Sigmoid colon (tissue), 7 donors: ENCODE data around the gene CTNNA1. TPM values are rescaled to one million over a fixed set of nuclear protein-coding genes. Genes with fewer than 3 reads are reported as not detected.

ENCODE experiments used
- DNase-seq: peaks from one replicate; pipeline ENCODE4 v3.0.0-alpha.2; 2019
- H3K27ac ChIP-seq, 4 donors: fragments of 200-600 bp; sonication (generic); one replicate each; pipeline ENCODE4 v1.5.1; 2016 to 2019; ENCODE audit warnings: mild to moderate bottlenecking in 1 of 4
- H3K27me3 ChIP-seq, 3 donors: fragments of 200-600 bp; sonication (generic); one replicate each; pipeline ENCODE4 v1.5.1; 2019; ENCODE audit warnings: mild to moderate bottlenecking in 1 of 3
- H3K36me3 ChIP-seq, 4 donors: fragments of 200-600 bp; sonication (generic); one replicate each; pipeline ENCODE4 v1.5.1; 2016 to 2019
- H3K4me1 ChIP-seq, 4 donors: fragments of 200-600 bp; sonication (generic); one replicate each; pipeline ENCODE4 v1.5.1; 2017 to 2019
- H3K4me3 ChIP-seq, 4 donors: fragments of 200-600 bp; sonication (generic); one replicate each; pipeline ENCODE4 v1.5.1; 2017 to 2019; ENCODE audit warnings: mild to moderate bottlenecking in 2 of 4, moderate library complexity in 1 of 4
- H3K9me3 ChIP-seq, 4 donors: fragments of 200-600 bp in 3 of 4; sonication (generic) in 3 of 4; one replicate each; pipeline versions ENCODE4 v1.5.1 to v1.6.1; 2013 to 2019
- EP300 ChIP-seq, 4 donors: sonication (generic); formaldehyde crosslinking; IDR thresholded peaks; one replicate each; pipeline ENCODE4 v1.6.1; 2017; ENCODE audit warnings: antibody characterized with exemption in 4 of 4
- POLR2A ChIP-seq, 2 donors: fragments of 450-650 bp; IDR thresholded peaks; one replicate each; pipeline ENCODE4 v1.6.1; 2016; ENCODE audit warnings: antibody characterized with exemption in 2 of 2, mild to moderate bottlenecking in 2 of 2, moderate library complexity in 2 of 2
- POLR2AphosphoS5 ChIP-seq, 4 donors: sonication (generic); formaldehyde crosslinking; IDR thresholded peaks; one replicate each; pipeline ENCODE4 v1.6.1; 2017; ENCODE audit warnings: antibody characterized with exemption in 4 of 4
- WGBS, 2 donors: extraction: QIAGEN DNeasy Blood & Tissue Kit; methylation state at CpG; one replicate each; pipeline ENCODE4 v1.1.7; 2013; 5-methylcytosine and 5-hydroxymethylcytosine counted together
- intact Hi-C: fragments of 100-400 bp; cut with DNase I; formaldehyde crosslinking; loops from one replicate; pipeline ENCODE4 v1.15.1; 2023
- polyA plus RNA-seq, 3 donors: library from polyadenylated mRNA; stranded (reverse); fragments of 200-250 nt; gene quantifications; one replicate each; pipeline ENCODE4 v1.2.3, GENCODE V29; 2013
- total RNA-seq, 4 donors: library from RNA; depleted of rRNA; stranded (reverse); fragments of >200 nt; gene quantifications; one replicate each; pipeline ENCODE4 v1.1.0, GENCODE V29; 2016
- TF ChIP-seq, protein P1 (sequence below), 4 experiments: fragments of 450-650 bp in 3 of 4; fragments of 200-600 bp in 1 of 4; IDR thresholded peaks; one replicate each; pipeline ENCODE4 v1.5.1; 2016 to 2019; ENCODE audit warnings: antibody characterized with exemption in 4 of 4, mild to moderate bottlenecking in 3 of 4, moderate library complexity in 2 of 4
- donor health status: healthy with polysubstance abuse.
- donor health status: Bipolar disorder and iron deficiency.
- donor health status: healthy.

The CTNNA1 gene
- total and polyA plus RNA-seq, 7 donors, result 163 to 256 (median 188) TPM

DNA sequence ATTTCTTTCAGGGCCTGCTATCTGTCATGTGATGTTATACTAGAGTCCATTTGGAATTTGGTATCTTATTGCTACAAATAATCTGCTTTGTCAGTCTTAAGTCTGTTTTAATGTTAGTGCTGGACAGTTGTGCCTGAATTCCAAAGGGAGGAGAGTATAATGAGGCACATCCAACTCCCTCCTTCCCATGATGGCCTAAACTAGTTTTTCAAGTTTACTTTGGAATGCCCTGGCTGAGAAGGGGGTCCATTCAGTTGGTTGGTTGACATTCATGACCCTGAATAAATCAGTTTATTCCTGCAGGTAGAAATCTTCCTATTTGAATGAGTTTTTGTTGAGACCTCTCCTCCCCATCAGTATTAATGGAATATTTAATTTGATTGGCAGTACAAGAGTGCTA lies 131.3 kb downstream of the CTNNA1 start:
- DNase-seq, result no peak
- Histone ChIP-seq H3K4me3 (no peak overlapping the region), H3K27ac (no peak overlapping the region), H3K4me1 (peaks cover 0 to 6% (median 2%) of the 10 kb centered on the region in 4 donors), H3K27me3 (no peaks in the 10 kb centered on the region), H3K9me3 (no peaks in the 10 kb centered on the region), H3K36me3 (peaks cover 3 to 30% (median 16%) of the 10 kb centered on the region in 4 donors)
- TF ChIP-seq EP300 (IDR thresholded peaks at IDR 0.05) (no peak), POLR2AphosphoS5 (IDR thresholded peaks at IDR 0.05) (no peak), POLR2A (IDR thresholded peaks at IDR 0.05) (no peak)
- TF ChIP-seq, protein P1, sequence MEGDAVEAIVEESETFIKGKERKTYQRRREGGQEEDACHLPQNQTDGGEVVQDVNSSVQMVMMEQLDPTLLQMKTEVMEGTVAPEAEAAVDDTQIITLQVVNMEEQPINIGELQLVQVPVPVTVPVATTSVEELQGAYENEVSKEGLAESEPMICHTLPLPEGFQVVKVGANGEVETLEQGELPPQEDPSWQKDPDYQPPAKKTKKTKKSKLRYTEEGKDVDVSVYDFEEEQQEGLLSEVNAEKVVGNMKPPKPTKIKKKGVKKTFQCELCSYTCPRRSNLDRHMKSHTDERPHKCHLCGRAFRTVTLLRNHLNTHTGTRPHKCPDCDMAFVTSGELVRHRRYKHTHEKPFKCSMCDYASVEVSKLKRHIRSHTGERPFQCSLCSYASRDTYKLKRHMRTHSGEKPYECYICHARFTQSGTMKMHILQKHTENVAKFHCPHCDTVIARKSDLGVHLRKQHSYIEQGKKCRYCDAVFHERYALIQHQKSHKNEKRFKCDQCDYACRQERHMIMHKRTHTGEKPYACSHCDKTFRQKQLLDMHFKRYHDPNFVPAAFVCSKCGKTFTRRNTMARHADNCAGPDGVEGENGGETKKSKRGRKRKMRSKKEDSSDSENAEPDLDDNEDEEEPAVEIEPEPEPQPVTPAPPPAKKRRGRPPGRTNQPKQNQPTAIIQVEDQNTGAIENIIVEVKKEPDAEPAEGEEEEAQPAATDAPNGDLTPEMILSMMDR (IDR thresholded peaks at IDR 0.05), result no peak
- intact Hi-C loops, result no loop called here

DNA sequence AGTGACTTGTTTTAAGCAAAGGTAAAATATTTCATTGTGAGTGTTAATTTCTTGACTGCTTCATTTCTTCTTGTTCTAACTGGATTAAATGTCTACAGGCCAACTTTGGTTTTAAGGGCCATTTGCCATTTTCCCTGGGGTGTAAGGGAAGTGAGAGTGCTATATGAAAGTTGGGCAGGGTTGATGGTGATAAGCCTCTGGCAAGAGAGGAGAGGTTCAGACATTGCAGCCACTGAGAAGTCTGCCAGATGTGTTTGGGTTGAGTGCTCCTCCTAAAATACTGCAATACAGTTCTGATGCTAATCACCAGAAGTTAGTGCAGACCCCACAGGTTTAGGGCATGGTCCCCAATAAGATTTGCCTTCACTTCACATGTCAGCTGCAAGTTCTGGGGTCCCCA lies 136.8 kb downstream of the CTNNA1 start:
- Histone ChIP-seq H3K27ac (no peak overlapping the region), H3K36me3 (peaks cover 10 to 51% (median 25%) of the 10 kb centered on the region in 4 donors), H3K4me1 (peaks cover 0 to 8% (median 0%) of the 10 kb centered on the region in 4 donors), H3K9me3 (peaks cover 0 to 6% (median 0%) of the 10 kb centered on the region in 4 donors), H3K27me3 (no peaks in the 10 kb centered on the region), H3K4me3 (no peak overlapping the region)
- DNase-seq, result no peak
- TF ChIP-seq EP300 (IDR thresholded peaks at IDR 0.05), result no peak
- TF ChIP-seq, protein P1 (IDR thresholded peaks at IDR 0.05), result no peak
- TF ChIP-seq POLR2A (IDR thresholded peaks at IDR 0.05), result no peak
- TF ChIP-seq POLR2AphosphoS5 (IDR thresholded peaks at IDR 0.05), result no peak
- intact Hi-C loops, result no loop called here

GRCh38 chr5:138890644-138891043 lies 137.4 kb downstream of the CTNNA1 start:
- Histone ChIP-seq H3K4me1 (peaks cover 0 to 7% (median 0%) of the 10 kb centered on the region in 4 donors), H3K27ac (no peak overlapping the region), H3K36me3 (peaks cover 10 to 54% (median 25%) of the 10 kb centered on the region in 4 donors), H3K27me3 (no peaks in the 10 kb centered on the region), H3K9me3 (peaks cover 0 to 6% (median 0%) of the 10 kb centered on the region in 4 donors), H3K4me3 (no peak overlapping the region)
- intact Hi-C loops, result no loop called here
- no peak for TF ChIP-seq POLR2A (IDR thresholded peaks at IDR 0.05)
- TF ChIP-seq POLR2AphosphoS5 (IDR thresholded peaks at IDR 0.05), result no peak
- TF ChIP-seq EP300 (IDR thresholded peaks at IDR 0.05), result no peak
- TF ChIP-seq, protein P1 (IDR thresholded peaks at IDR 0.05), result no peak
- DNase-seq, result no peak

DNA sequence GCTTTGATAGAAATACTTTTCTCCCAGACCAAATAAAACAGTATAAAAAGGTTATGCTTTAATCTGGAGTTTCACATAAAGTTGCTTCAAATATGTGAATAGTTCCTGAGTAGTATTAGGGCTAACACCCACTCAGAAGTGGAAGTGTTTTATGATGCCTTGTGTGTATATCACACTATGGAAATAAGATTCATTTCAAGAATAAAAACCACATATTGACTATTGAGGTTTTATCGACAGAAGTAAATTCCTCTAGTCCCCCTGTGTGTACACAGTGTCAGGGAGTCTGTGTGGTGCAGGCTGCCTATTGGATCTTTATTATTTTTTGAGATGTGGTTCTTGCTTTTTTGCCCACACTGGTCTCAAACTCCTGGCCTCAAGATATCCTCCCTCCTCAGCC lies 142.7 kb downstream of the CTNNA1 start:
- WGBS, 2 donors, result 86 to 90% methylated on average over 1 of the region's 1 CpG
- intact Hi-C loops, result no loop called here

More for the DNA sequence above, 142.7 kb downstream of the CTNNA1 start:
- no peak for DNase-seq
- H3K27me3 ChIP-seq, result no peaks in the 10 kb centered on the region
- H3K36me3 ChIP-seq, result peaks cover 0 to 28% (median 1%) of the 10 kb centered on the region in 4 donors
- H3K4me1 ChIP-seq, result peaks cover 0 to 1% (median 0%) of the 10 kb centered on the region in 4 donors
- no peak overlapping the region for H3K27ac ChIP-seq
- TF ChIP-seq EP300 (IDR thresholded peaks at IDR 0.05), result no peak
- no peak for TF ChIP-seq POLR2AphosphoS5 (IDR thresholded peaks at IDR 0.05)
- TF ChIP-seq, protein P1 (IDR thresholded peaks at IDR 0.05), result no peak
- TF ChIP-seq POLR2A (IDR thresholded peaks at IDR 0.05), result no peak
- H3K4me3 ChIP-seq, result no peak overlapping the region
- no peaks in the 10 kb centered on the region for H3K9me3 ChIP-seq
